IMR-90 (cell line): Measurements from ENCODE around the gene RANBP10. TPM values are rescaled to one million over a fixed set of nuclear protein-coding genes. Genes with fewer than 3 reads are reported as not detected.

Source experiments
- ATAC-seq: fragments of 200-7000 bp; cut with Tn5 transposase; 2 replicates; pipeline ENCODE4 v1.9.1; 2020; ENCODE audit warnings: low read depth, mild to moderate bottlenecking, moderate library complexity
- BruUV-seq: library from RNA; stranded (reverse); fragments of 400-500 nt; replicated peaks from 2 replicates; lab custom pipeline; 2021; lab: Mats Ljungman, UMichigan
- CTCF ChIA-PET: fragments of 300-600 bp; formaldehyde crosslinking; extraction: SDS; loops from one replicate; lab custom pipeline; 2021; ENCODE audit warnings: antibody characterized with exemption; lab: Yijun Ruan, JAX
- POLR2A ChIA-PET: fragments of 300-600 bp; sonication (Branson Sonifier 250); formaldehyde crosslinking; loops from one replicate; lab custom pipeline; 2022; ENCODE audit warnings: antibody characterized with exemption; ENCODE audit not compliant: unreplicated experiment; lab: Charles Lee
- DNase-seq: peaks from one replicate; pipeline ENCODE4 v3.0.0; 2013
- H2AFZ ChIP-seq: replicated peaks from 2 replicates; pipeline ENCODE3; 2013; ENCODE audit warnings: low read length, mild to moderate bottlenecking; ENCODE audit not compliant: poor library complexity
- H2AK5ac ChIP-seq: 2 replicates; pipeline ENCODE4 v1.6.1; 2013; ENCODE audit warnings: low read depth, low read length, inconsistent platforms
- H2AK9ac ChIP-seq: replicated peaks from 2 replicates; pipeline ENCODE3; 2013; ENCODE audit warnings: mild to moderate bottlenecking, low read depth, low read length, moderate library complexity; ENCODE audit not compliant: poor library complexity
- H2BK120ac ChIP-seq: 2 replicates; pipeline ENCODE4 v1.6.1; 2013; ENCODE audit warnings: low read depth, low read length, inconsistent platforms
- H2BK15ac ChIP-seq: 3 replicates; pipeline ENCODE4 v1.6.1; 2013; ENCODE audit warnings: low read depth, low read length, inconsistent platforms
- H2BK20ac ChIP-seq: 2 replicates; pipeline ENCODE4 v1.6.1; 2013; ENCODE audit warnings: low read depth, mild to moderate bottlenecking, inconsistent platforms, low read length, moderate library complexity
- H2BK5ac ChIP-seq: 2 replicates; pipeline ENCODE4 v1.6.1; 2013; ENCODE audit warnings: mild to moderate bottlenecking, low read depth, low read length, inconsistent platforms; ENCODE audit not compliant: poor library complexity, severe bottlenecking
- H3K14ac ChIP-seq: replicated peaks from 2 replicates; pipeline ENCODE4 v1.6.1; 2013; ENCODE audit warnings: low read depth, low read length, inconsistent platforms
- H3K18ac ChIP-seq: 2 replicates; pipeline ENCODE4 v1.6.1; 2013; ENCODE audit warnings: low read depth, low read length, control low read depth
- H3K23ac ChIP-seq: 2 replicates; pipeline ENCODE4 v1.6.1; 2013; ENCODE audit warnings: low read depth, low read length, inconsistent platforms
- H3K27ac ChIP-seq: 2 replicates; pipeline ENCODE4 v1.5.1; 2013; ENCODE audit warnings: mild to moderate bottlenecking, control low read depth, low read length; ENCODE audit not compliant: insufficient read depth
- H3K27me3 ChIP-seq: 2 replicates; pipeline ENCODE4 v1.6.1; 2013; ENCODE audit warnings: low read length; ENCODE audit not compliant: control insufficient read depth, insufficient read depth
- H3K36me3 ChIP-seq: 2 replicates; pipeline ENCODE4 v1.6.1; 2013; ENCODE audit warnings: low read length, mixed read lengths; ENCODE audit not compliant: control insufficient read depth, insufficient read depth
- H3K4ac ChIP-seq: 2 replicates; pipeline ENCODE4 v1.6.1; 2013; ENCODE audit warnings: low read depth, low read length, inconsistent platforms
- H3K4me1 ChIP-seq: 2 replicates; pipeline ENCODE4 v1.6.1; 2013; ENCODE audit warnings: low read length, mixed read lengths; ENCODE audit not compliant: control insufficient read depth, insufficient read depth
- H3K4me2 ChIP-seq: 2 replicates; pipeline ENCODE4 v1.6.1; 2013; ENCODE audit warnings: low read depth, mild to moderate bottlenecking, control low read depth, low read length, moderate library complexity
- H3K4me3 ChIP-seq: 2 replicates; pipeline ENCODE4 v1.5.1; 2013; ENCODE audit warnings: low read depth, mild to moderate bottlenecking, control low read depth, low read length, moderate library complexity; ENCODE audit not compliant: insufficient read depth
- H3K56ac ChIP-seq: 2 replicates; pipeline ENCODE4 v1.6.1; 2013; ENCODE audit warnings: low read length, inconsistent platforms; ENCODE audit not compliant: insufficient read depth; ENCODE audit errors: extremely low read depth
- H3K79me1 ChIP-seq, 2 experiments: 2 replicates each; pipeline ENCODE4 v1.6.1; 2013; ENCODE audit warnings: low read length in 2 of 2, inconsistent platforms in 1 of 2, low read depth in 1 of 2
- H3K9ac ChIP-seq: 2 replicates; pipeline ENCODE4 v1.6.1; 2013; ENCODE audit warnings: low read depth, low read length, control low read depth
- H3K9me1 ChIP-seq: 2 replicates; pipeline ENCODE4 v1.6.1; 2013; ENCODE audit warnings: low read length, inconsistent platforms; ENCODE audit not compliant: insufficient read depth
- H3K9me3 ChIP-seq: 2 replicates; pipeline ENCODE4 v1.6.1; 2013; ENCODE audit warnings: low read length; ENCODE audit not compliant: control insufficient read depth, insufficient read depth
- H4K20me1 ChIP-seq: 2 replicates; pipeline ENCODE4 v1.6.1; 2013; ENCODE audit warnings: low read length, inconsistent platforms; ENCODE audit not compliant: insufficient read depth
- H4K5ac ChIP-seq: 2 replicates; pipeline ENCODE4 v1.6.1; 2013; ENCODE audit warnings: mild to moderate bottlenecking, low read depth, low read length, control low read depth
- H4K8ac ChIP-seq, 2 experiments: 2 replicates each; pipeline ENCODE4 v1.6.1; 2013; ENCODE audit warnings: low read depth in 2 of 2, low read length in 2 of 2, control low read depth in 1 of 2, inconsistent platforms in 1 of 2
- H4K91ac ChIP-seq: 2 replicates; pipeline ENCODE4 v1.6.1; 2013; ENCODE audit warnings: low read depth, low read length, inconsistent platforms; ENCODE audit not compliant: insufficient read depth
- RFX5 ChIP-seq: IDR thresholded peaks from 2 replicates; pipeline ENCODE4 v1.8.0; 2012; ENCODE audit warnings: low read depth, mild to moderate bottlenecking, low read length, moderate library complexity
- SMC3 ChIP-seq: fragments of 150-350 bp; IDR thresholded peaks from 2 replicates; pipeline ENCODE4 v1.6.1; 2016; ENCODE audit warnings: low read depth, mild to moderate bottlenecking, antibody characterized with exemption, low read length, moderate library complexity
- WGBS, 2 experiments: methylation state at CpG; one replicate each; pipeline versions ENCODE4 v1.1.5 to v1.1.7; 2013; ENCODE audit warnings: missing lambda C conversion rate in 2 of 2; ENCODE audit not compliant: insufficient read length in 1 of 2; ENCODE audit errors: extremely low coverage in 2 of 2; 5-methylcytosine and 5-hydroxymethylcytosine counted together
- dilution Hi-C: fragments of 300-500 bp; cut with HindIII; formaldehyde crosslinking; loops from one replicate; pipeline ENCODE4 v1.14.3; 2018; ENCODE audit warnings: low sequenced_read_pairs; ENCODE audit not compliant: unreplicated experiment
- in situ Hi-C: fragments of 300-500 bp; cut with MboI; formaldehyde crosslinking; loops from 3 replicates; pipeline ENCODE4 v1.14.3; 2019; ENCODE audit warnings: low sequenced_read_pairs, inconsistent platforms, mixed read lengths
- intact Hi-C: fragments of 100-400 bp; cut with micrococcal nuclease; formaldehyde crosslinking; loops from 2 replicates; pipeline ENCODE4 v1.10.0; 2022
- polyA plus RNA-seq, 3 experiments: library from polyadenylated mRNA; depleted of rRNA; stranded (reverse); fragments of >200 nt; gene quantifications; 2 replicates each; pipeline ENCODE4 v1.2.3, GENCODE V29; 2012; ENCODE audit warnings: low replicate concordance in 1 of 3
- total RNA-seq: library from RNA; depleted of rRNA; stranded (reverse); fragments of >200 nt; gene quantifications from 2 replicates; pipeline ENCODE4 v1.2.3, GENCODE V29; 2012

Gene RANBP10
- total and polyA plus RNA-seq, 2 of the 4 experiments (the other 2 are of a cell fraction), result 2.7 to 12.1 TPM

DNA sequence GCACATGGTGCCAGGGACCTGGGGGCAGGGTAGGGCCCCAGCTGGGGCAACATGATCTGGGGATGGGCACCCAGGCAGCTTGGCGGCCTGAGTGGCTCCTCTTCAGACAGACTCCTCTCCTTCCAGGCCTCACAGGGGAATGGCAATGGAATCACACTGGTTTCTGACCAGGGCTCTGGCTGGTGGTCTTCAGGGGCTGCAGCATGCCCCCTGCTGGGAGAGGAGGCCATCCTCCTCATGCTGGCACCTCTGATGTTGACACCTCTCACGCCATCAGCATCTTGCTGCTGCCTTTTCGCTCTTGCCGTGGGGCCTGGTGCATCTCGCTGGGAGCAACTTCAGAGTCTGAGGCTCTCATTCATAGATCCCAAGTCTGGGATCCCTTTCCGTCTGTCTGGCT lies 76.0 kb downstream of the RANBP10 start:
- no peak for DNase-seq
- dilution Hi-C loops, result no loop called here
- peaks cover 53% of the 10 kb centered on the region for H3K36me3 ChIP-seq

More for the DNA sequence above, 76.0 kb downstream of the RANBP10 start:
- no peak for ATAC-seq
- no peak overlapping the region for H2BK15ac ChIP-seq
- H2AK5ac ChIP-seq, result no peak overlapping the region
- no peak overlapping the region for H2BK5ac ChIP-seq
- H3K4me2 ChIP-seq, result no peak overlapping the region
- H4K5ac ChIP-seq, result no peak overlapping the region
- no peak overlapping the region for H3K9ac ChIP-seq
- no peak overlapping the region for H3K18ac ChIP-seq
- H3K79me1 ChIP-seq, result peaks cover 0 to 7% of the 10 kb centered on the region in 2 experiments; a peak in 1 of 4 replicates
- H2BK20ac ChIP-seq, result no peak overlapping the region
- no peaks in the 10 kb centered on the region for H3K27me3 ChIP-seq
- H4K91ac ChIP-seq, result no peak overlapping the region
- ChIA-PET CTCF (no interaction called here), POLR2A (no interaction called here)
- H3K4me1 ChIP-seq, result 0 out of 2 replicates have a peak, but pooled peaks cover 2% of the 10 kb centered on the region
- TF ChIP-seq SMC3, result no peak
- TF ChIP-seq RFX5, result no peak
- no peak overlapping the region for H3K14ac ChIP-seq
- WGBS, 2 experiments, result 87% methylated on average over 2 of the region's 6 CpGs; no CpG with 5 or more reads in 1 of the 2 experiments
- peak overlapping the region; percentile 8 for H2AFZ ChIP-seq
- H3K4ac ChIP-seq, result no peak overlapping the region
- no peak overlapping the region for H2BK120ac ChIP-seq
- no peaks in the 10 kb centered on the region for H3K9me3 ChIP-seq
- H4K20me1 ChIP-seq, result no peaks in the 10 kb centered on the region
- no peak overlapping the region for H4K8ac ChIP-seq
- no peak overlapping the region for H2AK9ac ChIP-seq
- no peak overlapping the region for H3K23ac ChIP-seq
- intact Hi-C loops (no loop called here), in situ Hi-C loops (no loop called here)
- no peak overlapping the region for H3K4me3 ChIP-seq
- H3K9me1 ChIP-seq, result 0 out of 2 replicates have a peak, but pooled peaks cover 12% of the 10 kb centered on the region
- no TSS peak for BruUV-seq
- H3K56ac ChIP-seq, result no peak overlapping the region
- H3K27ac ChIP-seq, result no peak overlapping the region
